Fibroblast of villous mesenchyme (primary cell): ENCODE data around the gene UNKL. TPM values are rescaled to one million over a fixed set of nuclear protein-coding genes. Genes with fewer than 3 reads are reported as not detected.

Experiments
- DNase-seq: peaks from one replicate; pipeline ENCODE4 v3.0.0-alpha.2; 2010; ENCODE audit warnings: low read depth
- H3K4me3 ChIP-seq: 2 replicates; pipeline ENCODE4 v1.5.1; 2011; ENCODE audit warnings: low read depth, mild to moderate bottlenecking, low read length
- total RNA-seq: library from RNA; depleted of rRNA; stranded (reverse); fragments of >200 nt; gene quantifications from 2 replicates; pipeline ENCODE4 v1.2.3, GENCODE V29; 2012
- TF ChIP-seq, protein P1 (sequence below): IDR thresholded peaks from 2 replicates; pipeline ENCODE4 v1.5.1; 2012; ENCODE audit warnings: low read depth, mild to moderate bottlenecking, low read length; ENCODE audit not compliant: insufficient read depth

UNKL gene
- total RNA-seq, 1 donor: 7.8 TPM

DNA sequence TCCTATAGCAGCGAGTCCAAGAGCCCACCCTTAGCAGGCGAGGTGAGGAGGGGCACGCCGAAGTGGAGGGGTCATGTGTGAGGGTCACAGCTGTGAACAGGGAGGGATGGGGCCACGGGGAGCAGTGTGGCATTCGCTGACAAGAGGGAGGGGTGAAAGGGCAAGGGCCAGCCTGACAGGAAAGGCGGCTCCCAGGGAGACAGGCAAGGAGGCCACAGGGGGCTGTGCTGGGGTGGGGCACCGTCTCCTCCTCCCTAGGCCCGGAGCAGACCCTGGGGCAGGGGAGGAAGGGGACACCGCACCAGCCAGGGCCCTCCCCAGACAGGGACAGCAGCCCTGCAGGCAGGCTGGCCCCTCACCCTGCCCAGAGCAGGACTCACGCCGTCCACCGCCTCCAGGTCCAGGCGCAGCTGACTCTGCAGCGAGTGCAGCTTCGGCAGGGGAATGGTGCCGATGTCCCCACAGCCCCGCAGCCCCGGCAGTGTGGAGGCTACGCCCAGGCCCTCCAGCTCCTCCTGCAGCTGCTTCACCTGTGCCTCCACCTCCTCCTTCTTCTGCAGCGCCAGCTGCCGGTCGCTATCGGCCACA is 47.7 kb downstream of the UNKL start:
- TF ChIP-seq, protein P1, sequence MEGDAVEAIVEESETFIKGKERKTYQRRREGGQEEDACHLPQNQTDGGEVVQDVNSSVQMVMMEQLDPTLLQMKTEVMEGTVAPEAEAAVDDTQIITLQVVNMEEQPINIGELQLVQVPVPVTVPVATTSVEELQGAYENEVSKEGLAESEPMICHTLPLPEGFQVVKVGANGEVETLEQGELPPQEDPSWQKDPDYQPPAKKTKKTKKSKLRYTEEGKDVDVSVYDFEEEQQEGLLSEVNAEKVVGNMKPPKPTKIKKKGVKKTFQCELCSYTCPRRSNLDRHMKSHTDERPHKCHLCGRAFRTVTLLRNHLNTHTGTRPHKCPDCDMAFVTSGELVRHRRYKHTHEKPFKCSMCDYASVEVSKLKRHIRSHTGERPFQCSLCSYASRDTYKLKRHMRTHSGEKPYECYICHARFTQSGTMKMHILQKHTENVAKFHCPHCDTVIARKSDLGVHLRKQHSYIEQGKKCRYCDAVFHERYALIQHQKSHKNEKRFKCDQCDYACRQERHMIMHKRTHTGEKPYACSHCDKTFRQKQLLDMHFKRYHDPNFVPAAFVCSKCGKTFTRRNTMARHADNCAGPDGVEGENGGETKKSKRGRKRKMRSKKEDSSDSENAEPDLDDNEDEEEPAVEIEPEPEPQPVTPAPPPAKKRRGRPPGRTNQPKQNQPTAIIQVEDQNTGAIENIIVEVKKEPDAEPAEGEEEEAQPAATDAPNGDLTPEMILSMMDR: no peak
- no peak for DNase-seq

DNA sequence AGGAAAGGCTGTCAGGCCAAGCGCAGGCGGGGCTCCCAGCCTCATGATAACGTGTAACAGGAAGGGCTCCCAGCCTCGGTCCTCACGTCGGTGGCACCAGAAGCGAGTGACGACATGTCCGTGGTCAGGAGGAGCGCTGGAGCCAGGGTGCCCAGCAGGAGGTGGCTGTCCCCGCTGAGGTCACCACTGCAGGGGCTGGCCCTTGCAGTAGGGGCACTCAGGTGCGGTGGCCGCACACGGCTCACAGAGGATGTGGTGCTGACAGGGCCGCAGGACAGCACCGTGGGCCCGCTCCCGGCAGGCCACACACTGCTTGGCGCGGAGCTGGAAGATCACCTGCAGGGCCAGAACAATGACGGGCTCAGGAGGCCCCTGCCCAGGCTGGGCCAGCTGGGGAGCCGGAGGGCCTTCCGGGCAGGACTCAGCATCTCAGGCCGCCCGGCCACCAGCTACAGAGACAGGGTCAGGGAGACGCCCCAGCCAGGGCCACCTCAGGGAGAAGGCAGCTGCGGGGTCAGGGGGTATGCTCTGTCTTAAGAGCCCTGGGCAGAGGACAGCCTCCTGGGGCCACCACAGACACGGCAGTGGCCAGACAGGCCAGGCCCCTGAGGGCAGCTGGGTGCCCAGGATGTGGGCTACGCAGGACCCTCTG is 48.3 kb downstream of the UNKL start:
- TF ChIP-seq, protein P1: no peak
- H3K4me3 ChIP-seq: no peak overlapping the region
- DNase-seq: no peak

More for the DNA sequence above, 47.7 kb downstream of the UNKL start:
- H3K4me3 ChIP-seq: no peak overlapping the region

DNA sequence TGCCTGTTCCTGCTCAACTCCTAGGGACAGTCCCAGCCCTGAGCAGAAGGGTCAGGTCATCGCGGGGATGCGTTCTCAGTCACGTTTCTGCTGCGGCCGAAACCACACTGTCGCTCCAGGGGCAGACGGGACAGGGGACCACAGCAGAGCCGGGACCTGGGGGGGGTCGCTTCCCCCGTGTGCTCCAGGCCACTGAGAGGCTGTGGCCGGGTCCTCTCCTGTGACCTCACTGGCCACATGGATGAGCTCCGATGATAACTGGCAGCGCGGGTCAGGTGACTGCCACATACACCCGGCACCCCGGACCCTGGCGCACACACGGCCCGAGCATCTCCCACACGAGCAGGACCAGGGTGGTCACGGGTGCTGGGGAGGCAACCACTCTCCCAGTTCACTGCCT is 50.0 kb downstream of the UNKL start:
- DNase-seq: no peak
- TF ChIP-seq, protein P1: no peak
- H3K4me3 ChIP-seq: no peak overlapping the region

DNA sequence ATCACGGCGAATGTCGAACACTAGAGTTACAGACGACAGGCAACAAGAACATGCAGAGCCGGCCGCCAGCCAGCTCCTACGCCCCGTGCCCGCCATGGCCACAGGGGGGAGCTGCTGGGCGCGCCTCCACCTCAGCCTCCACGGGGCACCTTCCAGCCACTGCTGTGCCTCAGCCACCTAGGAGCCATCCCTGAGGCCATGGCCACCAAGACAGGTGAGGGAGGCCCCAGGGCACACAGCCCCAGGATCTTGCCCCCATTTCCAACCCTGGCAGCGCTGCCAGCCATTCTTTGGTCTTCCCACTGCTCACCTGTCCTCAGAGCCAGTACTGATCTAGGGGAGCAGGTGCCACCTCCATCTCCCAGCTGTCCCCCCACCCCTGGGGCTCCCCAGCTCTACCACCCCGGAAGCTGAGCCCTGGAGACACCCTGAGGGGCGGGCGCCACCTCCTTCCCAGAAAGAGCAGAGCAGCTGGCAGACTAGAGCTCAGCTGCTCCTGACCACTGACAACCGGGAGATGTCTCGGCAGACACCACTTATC is 50.9 kb downstream of the UNKL start:
- no peak overlapping the region for H3K4me3 ChIP-seq
- DNase-seq: peak; percentile 37
- TF ChIP-seq, protein P1: peak; percentile 79

DNA sequence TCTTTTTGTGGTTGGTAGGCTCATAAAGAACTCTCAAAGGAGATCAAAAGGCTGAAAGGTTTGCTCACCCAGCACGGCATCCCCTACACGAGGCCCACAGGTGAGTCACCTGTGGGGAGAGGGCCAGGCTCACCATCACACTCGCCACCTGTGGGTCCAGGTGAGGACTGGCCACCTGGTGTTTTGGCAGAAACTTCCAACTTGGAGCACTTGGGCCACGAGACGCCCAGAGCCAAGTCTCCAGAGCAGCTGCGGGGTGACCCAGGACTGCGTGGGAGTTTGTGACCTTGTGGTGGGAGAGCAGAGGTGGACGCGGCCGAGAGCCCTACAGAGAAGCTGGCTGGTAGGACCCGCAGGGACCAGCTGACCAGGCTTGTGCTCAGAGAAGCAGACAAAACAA is 51.7 kb downstream of the UNKL start:
- H3K4me3 ChIP-seq: no peak overlapping the region
- TF ChIP-seq, protein P1: no peak
- no peak for DNase-seq

DNA sequence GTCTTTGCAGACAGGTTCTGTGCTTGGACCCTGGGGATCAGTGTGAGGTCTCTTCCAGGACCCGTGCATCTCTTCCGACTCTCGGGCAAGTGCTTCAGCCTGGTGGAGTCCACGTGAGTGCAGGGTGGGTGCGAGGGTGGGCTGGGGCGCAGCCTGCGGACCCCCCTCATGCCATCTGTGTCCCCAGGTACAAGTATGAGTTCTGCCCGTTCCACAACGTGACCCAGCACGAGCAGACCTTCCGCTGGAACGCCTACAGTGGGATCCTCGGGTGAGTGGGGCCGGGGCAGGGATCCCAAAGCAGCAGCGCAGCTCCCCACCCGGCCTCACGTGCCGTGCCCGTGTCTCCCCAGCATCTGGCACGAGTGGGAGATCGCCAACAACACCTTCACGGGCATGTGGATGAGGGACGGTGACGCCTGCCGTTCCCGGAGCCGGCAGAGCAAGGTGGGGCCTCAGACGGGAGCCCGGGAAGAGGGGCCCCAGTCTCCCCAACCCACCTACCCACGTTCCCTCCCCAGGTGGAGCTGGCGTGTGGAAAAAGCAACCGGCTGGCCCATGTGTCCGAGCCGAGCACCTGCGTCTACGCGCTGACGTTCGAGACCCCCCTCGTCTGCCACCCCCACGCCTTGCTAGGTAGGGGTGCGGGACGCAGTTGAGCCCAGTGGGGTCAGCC is 52.7 kb downstream of the UNKL start:
- no peak for DNase-seq
- TF ChIP-seq, protein P1: no peak

More for the DNA sequence above, 52.7 kb downstream of the UNKL start:
- H3K4me3 ChIP-seq: no peak overlapping the region
